GM19023 (cell line): ENCODE data around the gene CFAP46.

Experiments used
- ATAC-seq: cut with Tn5 transposase; IDR thresholded peaks from one replicate; pipeline ENCODE4 v1.9.1; 2021; ENCODE audit warnings: mild to moderate bottlenecking, moderate library complexity; ENCODE audit not compliant: unreplicated experiment

Gene CFAP46

DNA sequence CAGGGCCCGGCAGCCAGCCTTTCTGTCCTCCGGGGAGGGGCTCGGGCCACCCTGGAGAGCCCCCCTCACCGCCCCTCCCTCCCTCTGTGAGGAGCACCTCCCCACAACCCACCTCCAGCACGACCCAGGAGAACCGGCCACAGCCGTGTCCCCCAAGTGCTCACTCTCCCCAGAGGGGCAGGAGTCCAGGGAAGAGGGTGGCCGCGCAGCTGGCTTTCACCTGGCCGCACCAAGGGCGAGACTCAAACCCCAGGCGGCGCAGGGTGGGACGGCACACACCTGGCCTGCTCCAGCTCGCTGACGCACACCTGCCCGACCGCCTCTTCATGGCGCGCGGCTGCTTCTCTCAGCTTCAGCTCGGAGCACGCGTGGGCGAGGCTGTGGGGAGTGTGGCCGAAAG is 73.4 kb downstream of the CFAP46 start:
- ATAC-seq = no peak

DNA sequence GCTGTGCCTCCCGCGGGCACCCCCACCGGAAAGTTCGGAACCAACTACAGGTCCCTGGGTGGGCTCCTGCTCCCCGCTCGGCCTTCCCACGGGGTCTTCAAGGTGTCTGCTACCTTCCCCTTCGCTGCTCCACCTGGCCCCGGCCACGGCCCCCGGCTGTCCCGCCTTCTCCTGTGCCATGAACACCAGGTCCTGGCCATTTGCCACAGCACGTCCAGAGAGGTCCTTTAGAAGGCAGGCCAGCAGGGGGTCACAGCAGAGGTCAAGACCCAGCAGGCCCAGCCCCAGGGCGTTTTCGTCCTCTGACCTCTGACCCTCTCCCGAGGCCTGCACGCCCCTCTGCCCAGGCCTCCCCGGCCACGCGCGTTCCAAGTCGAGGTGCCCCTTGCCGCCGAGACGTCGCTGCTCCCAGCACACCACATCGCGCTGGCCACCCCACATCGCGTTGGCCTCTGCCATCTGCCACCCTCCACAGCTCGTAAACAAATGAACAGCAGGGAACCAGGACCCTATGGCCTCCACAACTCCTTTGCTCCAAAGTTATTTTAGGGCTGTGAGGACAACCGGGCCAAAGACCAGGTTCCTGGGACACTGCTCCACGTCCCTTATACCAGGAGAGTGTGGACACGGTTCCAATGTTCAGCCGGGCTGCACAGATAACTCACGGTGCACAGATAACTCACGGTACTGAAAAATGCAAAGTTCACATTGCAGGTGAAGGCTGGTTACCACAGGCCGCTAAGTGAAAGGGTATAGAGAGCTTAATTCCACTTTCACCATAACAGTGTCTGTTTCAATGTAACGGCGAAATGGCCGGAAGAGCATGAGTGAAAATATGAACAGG is 74.3 kb downstream of the CFAP46 start:
- ATAC-seq = no peak

DNA sequence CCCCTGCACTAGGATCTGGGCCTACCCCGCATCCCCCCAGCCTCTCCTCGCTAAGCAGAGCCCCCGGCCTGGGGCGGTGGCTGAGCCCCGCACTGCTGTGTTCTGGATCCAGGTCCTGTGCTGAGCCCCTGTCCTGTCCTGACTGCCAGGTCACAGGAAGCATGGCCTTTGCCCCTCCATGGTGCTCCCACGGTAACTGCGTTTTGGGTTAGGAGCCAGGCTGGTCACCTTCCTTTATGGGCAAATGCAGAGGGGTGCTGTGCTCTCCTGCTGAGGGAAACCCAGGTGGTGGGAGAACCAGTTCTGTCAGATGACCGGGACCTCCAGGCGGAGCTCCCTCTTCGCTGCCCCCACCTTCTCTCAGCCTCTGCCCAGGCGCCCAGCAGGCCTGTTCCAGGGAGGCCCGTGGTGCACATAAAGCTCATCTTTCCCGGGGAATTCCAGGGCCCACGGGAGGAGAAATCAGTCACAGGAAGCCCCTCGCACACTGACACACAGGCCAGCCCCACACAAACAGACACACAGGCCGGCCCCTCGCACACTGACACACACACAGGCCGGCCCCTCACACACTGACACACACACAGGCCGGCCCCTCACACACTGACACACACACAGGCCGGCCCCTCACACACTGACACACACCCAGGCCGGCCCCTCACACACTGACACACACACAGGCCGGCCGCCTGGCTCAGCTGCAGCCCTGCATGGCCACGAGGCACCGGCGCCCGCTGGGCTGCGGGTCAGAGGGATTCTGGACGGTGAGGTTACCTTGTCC is 75.6 kb downstream of the CFAP46 start:
- no peak for ATAC-seq

DNA sequence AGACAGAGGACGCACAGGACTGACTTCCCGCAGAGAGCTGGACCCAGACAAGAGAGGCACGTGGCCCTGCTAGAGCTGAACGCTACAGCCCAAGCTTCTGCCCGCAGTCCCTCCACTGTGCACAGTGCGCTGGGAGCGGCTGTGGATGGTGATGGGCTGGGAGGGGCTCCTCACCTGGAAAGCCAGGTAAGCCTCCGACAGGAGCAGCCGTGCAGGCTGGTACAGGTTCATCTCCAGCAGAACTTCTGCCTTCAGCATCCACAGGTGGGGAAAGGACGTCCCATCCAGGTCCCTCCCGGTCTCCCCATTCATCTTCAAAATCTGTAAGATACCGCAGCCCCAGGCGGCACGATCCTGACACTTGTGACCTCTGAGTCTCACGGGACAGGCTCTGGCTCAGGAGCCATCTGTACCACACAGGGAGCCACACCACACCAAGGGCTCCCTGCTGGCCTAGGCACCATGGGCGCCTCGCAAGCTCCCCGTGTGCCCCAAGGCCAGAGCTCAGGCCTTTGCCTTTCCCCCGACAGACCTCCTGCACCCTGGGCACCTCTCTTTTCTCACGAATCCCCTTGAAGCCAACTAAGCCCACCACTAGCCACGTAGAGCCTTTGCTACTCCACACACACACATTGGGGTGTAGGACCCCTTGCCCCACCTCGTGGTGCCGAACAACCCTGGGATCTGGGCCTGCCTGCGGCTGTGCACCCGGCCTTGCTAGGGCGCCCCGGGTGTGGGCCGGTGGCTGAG is 76.3 kb downstream of the CFAP46 start:
- ATAC-seq = no peak

DNA sequence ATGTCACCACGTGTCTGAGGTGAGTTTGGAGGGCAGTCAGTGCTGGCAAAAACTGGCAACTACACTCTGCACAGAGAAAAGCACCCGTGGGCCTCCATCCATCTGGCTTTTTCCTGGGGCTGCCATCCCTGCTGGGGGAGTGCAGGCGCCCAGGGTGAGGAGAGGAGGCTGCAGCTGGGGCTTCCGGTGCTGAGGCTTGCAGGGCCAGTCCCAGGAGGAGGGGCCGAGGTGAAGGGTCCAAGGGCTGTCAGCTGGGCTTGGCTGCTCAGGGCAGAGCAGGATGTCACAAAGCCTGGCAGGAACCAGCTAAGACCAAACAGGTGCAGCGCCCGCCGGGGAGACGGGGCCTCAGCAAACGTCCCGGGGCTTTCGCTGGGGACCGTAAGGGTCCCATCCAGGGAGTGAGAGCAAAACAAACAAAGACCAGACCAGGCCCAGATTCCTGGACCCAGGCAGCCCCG is 77.2 kb downstream of the CFAP46 start:
- no peak for ATAC-seq

DNA sequence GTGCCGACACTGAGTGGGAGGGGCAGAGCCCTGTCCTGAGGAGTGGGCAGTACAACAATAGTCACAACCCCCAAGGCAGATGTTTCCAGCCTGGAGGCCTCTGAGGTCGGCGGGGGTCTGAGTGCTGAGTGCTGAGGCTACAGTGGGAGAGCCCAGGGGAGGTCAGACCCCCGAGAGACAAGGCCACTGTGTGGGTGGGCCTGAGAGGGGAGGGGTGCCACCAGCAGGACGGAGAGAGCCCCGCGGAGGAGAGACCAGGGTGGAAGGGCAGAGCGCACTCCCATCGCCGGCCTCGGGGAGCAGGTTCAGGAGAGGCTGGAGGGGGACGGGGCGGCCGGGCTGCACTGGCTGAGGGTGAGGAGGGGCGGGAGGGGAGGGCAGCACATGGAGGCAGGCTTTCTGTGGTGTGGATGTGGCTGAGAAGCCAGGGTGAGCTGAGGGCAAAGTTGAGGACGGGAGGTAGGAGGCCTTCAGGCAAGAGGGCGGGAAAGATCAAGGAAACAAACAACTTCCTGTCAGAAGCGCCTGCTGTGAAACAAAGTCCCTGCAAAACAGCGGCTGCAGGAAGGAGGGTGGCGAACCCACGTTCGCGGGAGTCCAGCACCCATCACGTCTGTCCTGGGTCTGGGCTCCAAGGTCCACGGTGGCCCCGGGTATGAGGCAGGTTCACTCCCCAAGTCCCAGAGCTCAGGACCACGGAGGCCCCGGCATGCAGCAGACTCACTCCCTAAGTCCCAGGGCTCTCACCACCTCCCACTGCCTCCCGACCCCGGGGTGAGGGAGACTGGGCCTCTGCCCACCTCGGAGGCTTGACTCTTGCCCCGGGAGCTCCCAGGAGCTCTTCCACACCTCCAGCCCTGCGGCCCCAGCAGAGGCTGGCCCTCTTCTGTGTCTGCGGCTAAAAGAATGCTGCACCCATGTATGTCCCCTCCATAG is 79.6 kb downstream of the CFAP46 start:
- ATAC-seq = no peak

DNA sequence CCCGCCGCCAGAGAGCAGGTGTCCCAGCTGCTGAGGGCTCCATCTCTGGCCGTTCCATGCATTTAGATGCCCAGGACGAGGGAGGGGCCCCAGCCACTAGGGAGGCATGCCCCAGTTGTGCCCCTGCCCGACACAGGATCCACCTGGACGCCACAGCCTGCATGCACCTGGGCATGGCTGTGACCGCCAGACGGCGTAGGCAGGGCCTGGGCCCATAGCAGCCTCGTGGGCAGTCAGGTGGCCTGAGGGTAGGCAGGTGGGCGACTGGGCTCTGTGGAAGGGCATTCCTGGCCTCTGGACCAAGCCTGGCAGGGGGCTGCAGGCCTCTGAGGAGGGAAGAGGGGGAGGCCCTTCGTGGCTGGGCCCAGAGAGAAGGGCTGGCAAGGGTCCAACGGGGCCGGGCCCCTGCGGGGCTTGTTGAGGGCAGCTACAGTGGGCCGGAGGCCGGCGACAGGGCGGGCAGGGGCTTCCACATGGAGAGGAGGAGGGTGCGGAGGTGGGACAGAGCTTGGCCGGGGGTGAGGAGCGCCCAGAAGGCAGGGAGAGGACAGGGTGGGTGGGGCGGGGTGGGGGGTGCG is 80.4 kb downstream of the CFAP46 start:
- ATAC-seq = no peak

DNA sequence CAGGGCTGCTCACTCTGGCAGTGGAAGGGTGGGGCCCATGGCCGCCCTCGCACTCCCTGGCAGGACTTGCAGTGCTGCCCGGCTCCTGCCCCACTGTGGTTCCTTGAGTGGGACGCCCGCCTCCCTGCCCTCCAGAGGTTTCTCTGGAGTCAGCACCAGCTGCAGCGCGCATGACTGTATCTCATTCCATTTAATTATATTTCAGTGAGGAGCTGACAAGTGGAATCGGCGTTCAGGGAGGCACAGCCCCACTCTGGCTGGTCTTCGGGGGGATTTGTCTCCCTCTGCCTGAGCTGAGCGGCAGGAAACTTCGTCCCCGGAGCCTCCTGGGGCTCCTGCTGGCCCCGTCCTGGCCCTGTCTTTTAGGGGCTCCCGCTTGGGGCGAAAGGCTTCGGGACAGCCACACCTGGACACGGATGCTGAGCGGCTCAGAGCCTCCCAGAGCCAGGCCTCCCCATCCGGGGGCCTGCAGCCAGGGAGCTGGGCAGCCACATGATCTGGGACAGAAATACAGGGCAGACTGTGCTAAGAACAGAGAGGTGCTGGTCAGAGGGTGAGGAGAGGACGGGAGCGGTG is 81.2 kb downstream of the CFAP46 start:
- no peak for ATAC-seq

DNA sequence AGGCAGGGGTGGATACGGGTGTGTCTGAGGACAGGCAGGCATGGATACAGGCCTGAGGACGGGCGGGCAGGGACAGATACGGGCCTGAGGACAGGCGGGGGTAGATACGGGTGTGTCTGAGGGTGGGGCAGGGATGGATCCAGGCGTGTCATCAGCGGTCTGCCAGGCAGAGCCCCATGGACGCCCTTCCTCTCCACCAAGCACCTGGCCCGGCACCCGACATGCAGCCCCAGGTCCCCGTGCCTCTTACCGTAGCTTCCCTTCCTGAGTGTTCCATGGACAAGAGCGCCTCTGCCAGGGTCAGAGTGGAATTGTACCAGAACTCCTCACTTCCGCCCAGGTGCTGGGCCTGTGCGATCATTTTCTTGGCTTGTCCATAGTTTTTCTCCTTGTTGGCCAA is 81.8 kb downstream of the CFAP46 start:
- no peak for ATAC-seq

DNA sequence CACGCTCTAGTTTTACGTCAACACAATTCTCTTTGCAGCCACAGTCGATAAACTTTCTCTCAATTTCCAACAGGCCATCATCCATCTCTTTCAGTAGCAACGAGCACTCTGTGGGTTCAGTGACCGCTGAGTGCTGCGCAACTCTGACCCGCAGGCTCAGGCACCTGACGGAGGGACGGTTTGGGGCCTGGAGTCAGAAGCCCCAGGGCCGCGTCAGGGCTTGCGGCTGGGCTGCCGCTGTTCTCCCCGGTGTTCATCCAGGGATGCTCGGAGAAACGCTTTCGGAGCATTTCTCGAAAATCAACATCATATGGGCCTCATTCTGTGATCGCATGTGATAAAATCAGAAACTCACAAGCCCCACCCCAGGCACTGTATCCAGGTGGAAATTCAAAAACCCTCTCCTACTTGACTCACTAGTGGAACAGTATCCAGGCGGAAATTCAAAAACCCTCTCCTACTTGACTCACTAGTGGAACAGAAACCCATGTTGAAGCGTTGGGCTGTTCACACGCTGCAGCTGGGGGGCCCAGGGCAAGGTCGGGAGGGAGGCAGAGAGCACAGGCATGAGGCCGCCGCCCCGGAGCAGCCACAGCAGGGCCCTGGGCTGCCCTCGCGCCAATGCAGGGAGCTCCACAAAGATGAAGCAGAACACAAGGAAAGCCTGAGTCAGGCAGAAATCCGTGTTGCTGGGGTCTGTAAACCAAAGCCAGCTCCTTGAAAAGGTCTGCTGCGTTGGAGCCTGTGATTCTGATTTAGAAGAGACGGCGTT is 83.1 kb downstream of the CFAP46 start:
- ATAC-seq = no peak

DNA sequence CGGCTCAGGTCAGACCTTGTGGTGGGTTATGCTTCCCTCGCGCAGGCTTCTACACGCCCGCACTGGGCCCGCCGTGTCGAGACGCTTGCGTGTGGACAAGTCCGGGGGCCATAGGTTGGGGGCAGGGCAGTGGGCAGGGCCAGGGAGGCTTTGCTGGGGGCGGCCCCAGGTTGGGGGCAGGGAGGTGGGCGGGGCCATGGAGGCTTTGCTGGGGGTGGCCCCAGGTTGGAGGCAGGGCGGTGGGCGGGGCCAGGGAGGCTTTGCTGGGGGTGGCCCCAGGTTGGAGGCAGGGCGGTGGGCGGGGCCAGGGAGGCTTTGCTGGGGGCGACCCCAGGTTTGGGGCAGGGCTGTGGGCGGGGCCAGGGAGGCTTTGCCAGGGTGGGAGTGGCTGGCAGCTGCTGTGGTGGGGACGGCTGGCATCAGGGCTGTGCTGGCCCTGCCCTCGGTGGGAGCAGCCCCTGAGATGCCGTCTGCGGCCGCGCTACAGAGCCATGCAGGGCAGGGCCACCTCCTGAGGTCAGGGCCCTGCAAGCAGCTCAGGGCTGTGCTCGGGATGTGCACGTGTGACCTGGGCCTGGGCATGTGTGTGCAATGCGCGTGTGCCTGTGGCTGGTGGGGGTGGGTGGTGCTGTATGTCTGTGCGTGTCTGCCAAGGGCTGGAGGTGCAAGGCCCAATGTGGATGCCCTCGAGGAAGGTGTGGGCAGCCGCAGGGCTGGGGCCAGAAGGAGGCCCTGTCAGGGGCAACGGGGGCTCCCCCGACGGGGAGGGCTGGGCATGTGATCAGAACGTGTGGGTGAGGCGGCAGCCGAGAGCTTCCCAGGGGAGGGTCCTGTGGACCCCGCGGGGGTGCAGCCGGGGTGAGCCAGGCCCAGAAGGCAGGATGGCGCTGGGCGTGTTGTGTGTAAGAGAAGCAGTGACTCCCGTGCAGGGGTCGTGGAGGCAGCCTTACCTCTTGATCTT is 84.0 kb downstream of the CFAP46 start:
- ATAC-seq = no peak

DNA sequence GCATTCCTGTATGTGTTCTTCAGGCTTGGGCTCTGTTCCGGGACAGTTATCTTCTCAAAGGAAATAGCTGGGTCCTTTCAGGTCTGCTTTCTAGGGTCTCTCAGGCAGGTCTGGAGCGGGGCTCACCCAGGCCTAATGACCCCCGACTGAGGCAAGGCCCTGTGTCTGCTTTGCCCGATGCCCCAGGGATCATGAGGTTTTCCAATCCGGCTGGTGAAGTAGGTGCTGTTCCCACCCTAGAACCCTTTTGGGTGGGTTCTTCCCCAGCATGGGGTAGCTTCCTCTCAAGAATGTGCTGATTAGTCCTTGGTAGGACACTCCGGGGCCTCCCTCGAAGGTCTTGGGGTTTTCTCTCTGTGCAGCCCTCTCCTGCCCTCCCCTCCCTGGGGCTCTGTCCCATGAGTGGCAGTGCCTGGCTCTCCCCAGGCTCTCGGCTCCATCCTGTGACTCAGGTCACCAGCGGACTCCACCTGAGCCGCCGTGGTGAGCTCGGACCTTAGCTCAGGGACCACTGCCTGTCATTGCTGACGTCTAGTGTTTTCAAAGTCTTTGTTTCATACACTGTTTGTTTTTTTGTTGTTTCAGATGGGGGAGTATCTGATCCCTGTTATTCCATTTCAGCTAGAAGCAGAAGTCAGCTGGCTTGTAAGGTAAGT is 85.4 kb downstream of the CFAP46 start:
- no peak for ATAC-seq

DNA sequence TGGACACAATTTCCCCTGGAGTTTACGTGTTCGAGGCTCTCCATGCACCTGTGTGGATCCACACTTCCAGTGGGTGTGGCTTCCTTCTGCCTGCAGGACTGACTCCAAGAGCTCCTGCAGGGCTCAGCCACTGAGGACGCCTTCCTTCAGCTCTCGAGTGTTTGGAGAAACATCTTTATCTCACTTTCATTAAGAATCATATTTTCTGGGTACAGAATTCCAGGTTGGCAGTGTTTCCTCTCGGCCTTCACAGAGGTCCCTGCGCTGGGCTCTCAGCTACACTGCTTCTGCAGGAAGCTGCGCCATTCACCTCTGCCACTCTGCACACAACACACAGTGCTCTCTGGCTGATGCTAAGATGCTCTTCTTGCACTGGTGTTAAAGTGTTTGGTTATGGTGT is 86.5 kb downstream of the CFAP46 start:
- ATAC-seq = no peak

DNA sequence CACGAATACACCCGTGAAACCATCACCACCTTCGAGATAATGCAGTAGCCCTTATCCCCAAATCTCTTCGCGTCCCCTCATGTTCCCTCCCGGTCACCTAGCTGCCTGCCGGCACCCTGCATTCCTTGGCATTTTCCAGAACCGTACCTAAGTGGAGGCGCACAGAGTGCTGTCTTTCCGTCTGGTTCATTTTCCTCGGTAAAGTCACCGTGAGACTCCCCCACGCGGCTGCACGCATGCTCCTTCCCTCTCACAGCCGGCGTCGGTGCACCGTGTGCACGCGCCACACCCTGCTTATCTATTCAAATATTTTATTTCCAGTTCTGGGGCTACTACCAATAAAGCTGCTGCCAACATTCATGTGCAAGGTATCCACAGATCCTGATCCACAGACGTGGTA is 90.9 kb downstream of the CFAP46 start:
- ATAC-seq = no peak

DNA sequence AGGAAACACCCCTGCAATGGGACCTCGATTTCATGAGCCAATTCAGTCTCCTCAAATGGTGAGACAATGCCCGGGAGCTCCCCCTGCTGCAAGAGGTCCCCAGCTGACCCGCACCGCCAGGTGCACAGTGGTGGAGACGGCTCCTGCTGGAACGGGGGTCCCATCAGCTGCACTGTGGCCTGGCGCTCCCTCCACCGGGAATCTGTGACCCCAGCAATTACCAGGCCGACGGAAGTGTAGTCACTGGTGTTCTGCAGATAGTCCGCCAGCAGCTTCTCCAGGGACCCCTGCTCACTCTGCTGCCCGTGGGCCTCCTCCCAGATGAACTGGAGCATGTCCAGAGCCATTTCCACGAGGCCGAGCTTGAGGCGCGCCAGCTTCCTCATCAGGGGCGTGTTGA is 91.5 kb downstream of the CFAP46 start:
- no peak for ATAC-seq

DNA sequence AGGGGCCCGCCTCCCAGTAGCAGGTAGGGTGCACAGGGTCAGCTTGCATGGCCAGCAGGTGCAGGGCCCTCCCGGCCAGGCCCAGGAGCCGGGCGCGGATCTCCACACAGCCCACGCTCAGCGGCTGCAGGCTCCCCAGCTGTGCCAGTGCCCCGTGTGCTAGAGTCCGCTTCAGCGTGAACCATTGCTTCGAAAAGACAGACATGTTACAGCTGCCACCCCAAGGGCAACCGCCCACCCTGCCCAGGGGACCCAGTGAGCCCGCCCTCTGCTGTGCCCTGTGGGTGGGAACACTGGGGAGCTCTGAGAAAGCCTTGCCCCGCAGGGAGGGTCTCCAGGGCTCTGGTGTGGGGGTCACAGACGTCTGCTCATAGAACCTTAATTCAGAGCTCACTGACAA is 92.1 kb downstream of the CFAP46 start:
- no peak for ATAC-seq

DNA sequence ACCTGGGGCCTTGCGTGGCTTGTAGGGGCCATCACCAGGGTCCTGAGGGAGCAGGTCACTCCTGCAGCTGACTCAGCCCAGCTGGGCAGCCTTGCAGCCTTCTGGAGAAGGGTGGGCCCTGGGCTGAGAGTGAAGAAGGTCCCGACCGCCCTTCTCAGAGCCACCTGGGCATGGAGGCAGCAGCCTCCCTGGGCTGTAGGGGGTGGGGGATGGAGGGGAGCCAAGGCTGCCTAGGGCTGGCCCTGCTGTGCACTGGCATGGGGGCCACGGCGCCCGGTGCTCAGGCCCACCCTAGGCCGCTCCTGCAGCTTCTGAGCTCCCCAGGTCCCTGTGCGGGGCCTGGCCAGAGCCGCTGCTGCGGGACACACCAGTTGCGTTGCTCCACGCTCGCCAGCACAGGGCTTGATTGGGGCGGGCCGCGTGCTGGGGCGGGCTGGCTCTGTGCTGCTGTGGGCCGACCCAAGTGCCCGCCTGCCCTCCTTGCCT is 92.8 kb downstream of the CFAP46 start:
- ATAC-seq = no peak
